HepG2 (cell line): ENCODE data around the gene EMC10. TPM values are rescaled to one million over a fixed set of nuclear protein-coding genes. Genes with fewer than 3 reads are reported as not detected.

Experiments
- DNMT1 ChIP-seq: sonication (generic); formaldehyde crosslinking; IDR thresholded peaks from 2 replicates; pipeline ENCODE4 v1.5.1; 2020; ENCODE audit warnings: mild to moderate bottlenecking, missing genetic modification reagents
- TEAD3 ChIP-seq: optimal IDR thresholded peaks from 2 replicates; pipeline ENCODE3; 2016; ENCODE audit warnings: borderline replicate concordance
- ZNF256 ChIP-seq: sonication (generic); formaldehyde crosslinking; conservative IDR thresholded peaks from 2 replicates; pipeline ENCODE4 v1.4.0; 2020; ENCODE audit warnings: missing genetic modification reagents
- ZNF333 ChIP-seq: sonication (generic); formaldehyde crosslinking; IDR thresholded peaks from 2 replicates; pipeline ENCODE4 v1.4.0; 2020; ENCODE audit warnings: mild to moderate bottlenecking, missing genetic modification reagents, borderline replicate concordance
- ZNF441 ChIP-seq: sonication (generic); formaldehyde crosslinking; IDR thresholded peaks from 2 replicates; pipeline ENCODE4 v1.7.0; 2021; ENCODE audit warnings: missing genetic modification reagents, borderline replicate concordance
- polyA plus RNA-seq, 8 experiments: library from polyadenylated mRNA; depleted of rRNA in 3 of 8; stranded (reverse) in 7 of 8; unstranded in 1 of 8; fragments of >200 nt; fragmentation: Illumina TruSeq in 4 of 8; extraction: Trizol in 4 of 8; gene quantifications; 2 replicates each; pipeline versions ENCODE4 v1.2.1 to v1.2.3, GENCODE V29; 2011 to 2016; ENCODE audit warnings: low read depth in 4 of 8, missing spikeins in 1 of 8, mixed read lengths in 1 of 8; ENCODE audit not compliant: insufficient read depth in 1 of 8
- total RNA-seq, 5 experiments: library from RNA; depleted of rRNA; stranded (reverse); fragments of >200 nt; fragmentation: Illumina TruSeq; extraction: Trizol; gene quantifications; 2 replicates each; pipeline ENCODE4 v1.2.3, GENCODE V29; 2016; ENCODE audit warnings: low read depth in 1 of 5
- TF ChIP-seq, protein P1 (sequence below): IDR thresholded peaks from 2 replicates; pipeline ENCODE4 v1.6.1; 2016; ENCODE audit warnings: low read depth, borderline replicate concordance
- TF ChIP-seq, protein P2 (sequence below), 2 experiments: sonication (generic) in 1 of 2; formaldehyde crosslinking in 1 of 2; IDR thresholded peaks; 2 replicates each; pipeline versions ENCODE4 v1.4.0 to v1.6.1; 2018 to 2020; ENCODE audit warnings: missing genetic modification reagents in 2 of 2, borderline replicate concordance in 1 of 2, low read depth in 1 of 2, mild to moderate bottlenecking in 1 of 2, missing biosample characterization in 1 of 2
- TF ChIP-seq, protein P3 (sequence below): sonication (generic); formaldehyde crosslinking; IDR thresholded peaks from 2 replicates; pipeline ENCODE4 v1.9.0; 2022; ENCODE audit warnings: missing genetic modification reagents, mild to moderate bottlenecking, borderline replicate concordance
- TF ChIP-seq, protein P4 (sequence below), 2 experiments: fragments of 450-650 bp in 1 of 2; sonication (generic) in 1 of 2; formaldehyde crosslinking in 1 of 2; IDR thresholded peaks; 2 replicates each; pipeline versions ENCODE4 v1.6.1 to v1.8.0; 2016 to 2022; ENCODE audit warnings: antibody characterized with exemption in 1 of 2, mild to moderate bottlenecking in 1 of 2, missing genetic modification reagents in 1 of 2
- TF ChIP-seq, protein P5 (sequence below): sonication (generic); formaldehyde crosslinking; IDR thresholded peaks from 2 replicates; pipeline ENCODE4 v1.5.0; 2020; ENCODE audit warnings: mild to moderate bottlenecking, missing genetic modification reagents

The EMC10 gene
- total and polyA plus RNA-seq, 2 of the 13 experiments (the other 11 are each of a cell fraction or from before 2014, with no cell fraction given) = not detected

DNA sequence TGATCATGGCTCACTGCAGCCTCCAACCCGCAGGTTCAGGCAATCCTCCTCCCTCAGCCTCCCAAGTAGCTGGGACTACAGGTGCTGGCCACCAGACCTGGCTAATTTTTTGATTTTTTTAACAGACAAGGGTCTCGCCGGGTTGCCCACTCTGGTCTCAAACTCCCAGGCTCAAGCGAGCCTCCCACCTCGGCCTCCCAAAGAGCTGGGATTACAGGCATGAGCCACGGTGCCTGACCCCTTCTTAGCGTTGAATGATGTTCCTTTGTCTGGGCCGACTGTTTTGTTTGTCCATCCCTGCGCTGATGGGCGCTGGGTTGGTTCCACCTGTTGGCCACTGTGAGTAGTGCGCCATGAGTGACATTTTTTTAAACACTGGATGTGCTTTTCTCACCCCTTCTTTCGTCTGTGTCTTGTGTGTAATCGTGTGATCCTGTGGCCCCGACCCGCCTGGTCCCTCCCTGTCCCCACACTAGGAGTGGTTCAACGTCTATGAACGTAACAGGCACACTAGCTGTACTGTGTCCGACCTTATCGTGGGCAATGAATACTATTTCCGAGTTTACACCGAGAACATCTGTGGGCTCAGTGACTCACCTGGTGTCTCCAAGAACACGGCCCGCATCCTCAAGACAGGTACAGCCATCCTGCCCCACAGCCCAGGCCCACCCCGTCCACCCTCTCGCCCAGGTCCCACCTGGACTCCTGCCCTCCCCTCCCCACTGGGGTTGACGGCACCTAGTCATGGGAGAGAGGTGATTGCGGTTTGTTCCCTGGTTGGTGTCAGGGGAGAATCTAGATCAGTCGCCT lies 15.0 kb upstream of the EMC10 start (continued):
- TF ChIP-seq, protein P1, sequence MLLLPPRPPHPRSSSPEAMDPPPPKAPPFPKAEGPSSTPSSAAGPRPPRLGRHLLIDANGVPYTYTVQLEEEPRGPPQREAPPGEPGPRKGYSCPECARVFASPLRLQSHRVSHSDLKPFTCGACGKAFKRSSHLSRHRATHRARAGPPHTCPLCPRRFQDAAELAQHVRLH (CRISPR knock-in tag) = no peak
- no peak for TF ChIP-seq ZNF256 (CRISPR knock-in tag)
- TF ChIP-seq DNMT1 (CRISPR knock-in tag) = no peak
- TF ChIP-seq, protein P2, sequence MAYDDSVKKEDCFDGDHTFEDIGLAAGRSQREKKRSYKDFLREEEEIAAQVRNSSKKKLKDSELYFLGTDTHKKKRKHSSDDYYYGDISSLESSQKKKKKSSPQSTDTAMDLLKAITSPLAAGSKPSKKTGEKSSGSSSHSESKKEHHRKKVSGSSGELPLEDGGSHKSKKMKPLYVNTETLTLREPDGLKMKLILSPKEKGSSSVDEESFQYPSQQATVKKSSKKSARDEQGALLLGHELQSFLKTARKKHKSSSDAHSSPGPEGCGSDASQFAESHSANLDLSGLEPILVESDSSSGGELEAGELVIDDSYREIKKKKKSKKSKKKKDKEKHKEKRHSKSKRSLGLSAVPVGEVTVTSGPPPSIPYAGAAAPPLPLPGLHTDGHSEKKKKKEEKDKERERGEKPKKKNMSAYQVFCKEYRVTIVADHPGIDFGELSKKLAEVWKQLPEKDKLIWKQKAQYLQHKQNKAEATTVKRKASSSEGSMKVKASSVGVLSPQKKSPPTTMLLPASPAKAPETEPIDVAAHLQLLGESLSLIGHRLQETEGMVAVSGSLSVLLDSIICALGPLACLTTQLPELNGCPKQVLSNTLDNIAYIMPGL (CRISPR knock-in tag; IDR thresholded peaks at IDR 0.05; ENCODE audit: borderline replicate concordance in 1 of 2, low read depth in 1 of 2) = 0 out of 4 replicates have a peak, but pooled peaks of 1 of the 2 experiments have one; percentile 57
- TF ChIP-seq, protein P3, sequence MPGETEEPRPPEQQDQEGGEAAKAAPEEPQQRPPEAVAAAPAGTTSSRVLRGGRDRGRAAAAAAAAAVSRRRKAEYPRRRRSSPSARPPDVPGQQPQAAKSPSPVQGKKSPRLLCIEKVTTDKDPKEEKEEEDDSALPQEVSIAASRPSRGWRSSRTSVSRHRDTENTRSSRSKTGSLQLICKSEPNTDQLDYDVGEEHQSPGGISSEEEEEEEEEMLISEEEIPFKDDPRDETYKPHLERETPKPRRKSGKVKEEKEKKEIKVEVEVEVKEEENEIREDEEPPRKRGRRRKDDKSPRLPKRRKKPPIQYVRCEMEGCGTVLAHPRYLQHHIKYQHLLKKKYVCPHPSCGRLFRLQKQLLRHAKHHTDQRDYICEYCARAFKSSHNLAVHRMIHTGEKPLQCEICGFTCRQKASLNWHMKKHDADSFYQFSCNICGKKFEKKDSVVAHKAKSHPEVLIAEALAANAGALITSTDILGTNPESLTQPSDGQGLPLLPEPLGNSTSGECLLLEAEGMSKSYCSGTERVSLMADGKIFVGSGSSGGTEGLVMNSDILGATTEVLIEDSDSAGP (CRISPR knock-in tag) = no peak
- TF ChIP-seq, protein P4, sequence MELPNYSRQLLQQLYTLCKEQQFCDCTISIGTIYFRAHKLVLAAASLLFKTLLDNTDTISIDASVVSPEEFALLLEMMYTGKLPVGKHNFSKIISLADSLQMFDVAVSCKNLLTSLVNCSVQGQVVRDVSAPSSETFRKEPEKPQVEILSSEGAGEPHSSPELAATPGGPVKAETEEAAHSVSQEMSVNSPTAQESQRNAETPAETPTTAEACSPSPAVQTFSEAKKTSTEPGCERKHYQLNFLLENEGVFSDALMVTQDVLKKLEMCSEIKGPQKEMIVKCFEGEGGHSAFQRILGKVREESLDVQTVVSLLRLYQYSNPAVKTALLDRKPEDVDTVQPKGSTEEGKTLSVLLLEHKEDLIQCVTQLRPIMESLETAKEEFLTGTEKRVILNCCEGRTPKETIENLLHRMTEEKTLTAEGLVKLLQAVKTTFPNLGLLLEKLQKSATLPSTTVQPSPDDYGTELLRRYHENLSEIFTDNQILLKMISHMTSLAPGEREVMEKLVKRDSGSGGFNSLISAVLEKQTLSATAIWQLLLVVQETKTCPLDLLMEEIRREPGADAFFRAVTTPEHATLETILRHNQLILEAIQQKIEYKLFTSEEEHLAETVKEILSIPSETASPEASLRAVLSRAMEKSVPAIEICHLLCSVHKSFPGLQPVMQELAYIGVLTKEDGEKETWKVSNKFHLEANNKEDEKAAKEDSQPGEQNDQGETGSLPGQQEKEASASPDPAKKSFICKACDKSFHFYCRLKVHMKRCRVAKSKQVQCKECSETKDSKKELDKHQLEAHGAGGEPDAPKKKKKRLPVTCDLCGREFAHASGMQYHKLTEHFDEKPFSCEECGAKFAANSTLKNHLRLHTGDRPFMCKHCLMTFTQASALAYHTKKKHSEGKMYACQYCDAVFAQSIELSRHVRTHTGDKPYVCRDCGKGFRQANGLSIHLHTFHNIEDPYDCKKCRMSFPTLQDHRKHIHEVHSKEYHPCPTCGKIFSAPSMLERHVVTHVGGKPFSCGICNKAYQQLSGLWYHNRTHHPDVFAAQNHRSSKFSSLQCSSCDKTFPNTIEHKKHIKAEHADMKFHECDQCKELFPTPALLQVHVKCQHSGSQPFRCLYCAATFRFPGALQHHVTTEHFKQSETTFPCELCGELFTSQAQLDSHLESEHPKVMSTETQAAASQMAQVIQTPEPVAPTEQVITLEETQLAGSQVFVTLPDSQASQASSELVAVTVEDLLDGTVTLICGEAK (IDR thresholded peaks at IDR 0.05) = no peak
- TF ChIP-seq, protein P4 (CRISPR knock-in tag; IDR thresholded peaks at IDR 0.05) = no peak
- TF ChIP-seq, protein P5, sequence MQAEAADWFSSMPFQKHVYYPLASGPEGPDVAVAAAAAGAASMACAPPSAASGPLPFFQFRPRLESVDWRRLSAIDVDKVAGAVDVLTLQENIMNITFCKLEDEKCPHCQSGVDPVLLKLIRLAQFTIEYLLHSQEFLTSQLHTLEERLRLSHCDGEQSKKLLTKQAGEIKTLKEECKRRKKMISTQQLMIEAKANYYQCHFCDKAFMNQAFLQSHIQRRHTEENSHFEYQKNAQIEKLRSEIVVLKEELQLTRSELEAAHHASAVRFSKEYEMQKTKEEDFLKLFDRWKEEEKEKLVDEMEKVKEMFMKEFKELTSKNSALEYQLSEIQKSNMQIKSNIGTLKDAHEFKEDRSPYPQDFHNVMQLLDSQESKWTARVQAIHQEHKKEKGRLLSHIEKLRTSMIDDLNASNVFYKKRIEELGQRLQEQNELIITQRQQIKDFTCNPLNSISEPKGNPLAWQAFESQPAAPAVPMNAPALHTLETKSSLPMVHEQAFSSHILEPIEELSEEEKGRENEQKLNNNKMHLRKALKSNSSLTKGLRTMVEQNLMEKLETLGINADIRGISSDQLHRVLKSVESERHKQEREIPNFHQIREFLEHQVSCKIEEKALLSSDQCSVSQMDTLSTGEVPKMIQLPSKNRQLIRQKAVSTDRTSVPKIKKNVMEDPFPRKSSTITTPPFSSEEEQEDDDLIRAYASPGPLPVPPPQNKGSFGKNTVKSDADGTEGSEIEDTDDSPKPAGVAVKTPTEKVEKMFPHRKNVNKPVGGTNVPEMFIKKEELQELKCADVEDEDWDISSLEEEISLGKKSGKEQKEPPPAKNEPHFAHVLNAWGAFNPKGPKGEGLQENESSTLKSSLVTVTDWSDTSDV (CRISPR knock-in tag) = no peak
- no peak for TF ChIP-seq ZNF441
- TF ChIP-seq ZNF333 = no peak
- TF ChIP-seq TEAD3 (CRISPR knock-in tag) = peak; percentile 48
